Activated CD4-positive, alpha-beta T cell treated with anti-CD3 and anti-CD28 coated beads, Interleukin-2, amount 50 U/mL, for 48 hours (primary cell): ENCODE measurements around the gene AMBRA1.
A peak's percentile ranks its signal among the peaks of the same experiment; 100 is the strongest.

Experiments used
- DNase-seq, 2 experiments: peaks; one replicate each; pipeline ENCODE4 v3.0.0-alpha.2; 2020

Gene AMBRA1

DNA sequence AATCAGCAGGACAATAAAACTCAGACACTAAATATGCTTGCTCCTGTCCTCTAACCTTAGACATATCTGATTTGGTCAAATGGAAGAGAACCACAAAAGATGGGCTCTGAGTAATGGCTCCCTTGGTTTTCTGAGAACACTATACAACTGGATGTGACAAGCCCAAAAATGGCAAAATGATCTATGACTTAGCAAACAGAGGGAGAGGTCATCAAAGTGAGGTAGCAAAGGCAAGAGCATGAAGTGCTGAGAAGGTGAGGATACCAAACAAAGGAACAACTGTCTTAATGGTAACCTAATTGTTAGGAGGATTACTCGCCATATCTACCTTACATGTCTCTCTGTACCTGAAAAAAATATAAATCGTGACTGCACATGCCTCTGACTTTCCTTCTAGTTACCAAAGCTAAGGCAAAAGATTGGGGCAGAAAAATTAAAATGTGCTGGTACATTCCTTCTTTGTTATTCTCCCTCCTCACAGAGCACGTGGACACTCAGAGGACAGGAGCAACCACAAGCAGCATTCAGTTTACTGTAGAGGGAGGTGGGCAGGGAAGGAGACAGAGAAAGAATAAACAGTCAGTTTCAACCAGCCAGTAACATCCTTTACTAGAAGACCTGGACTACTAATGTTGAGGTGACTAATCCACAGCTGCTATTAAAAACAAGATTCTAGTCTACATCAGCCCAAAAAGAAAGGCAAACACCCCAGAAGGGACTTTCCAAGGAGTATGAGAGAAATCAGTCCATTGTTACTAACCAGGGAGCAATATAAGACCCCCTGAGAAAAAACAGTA lies 88.8 kb downstream of the AMBRA1 start:
- no peak for DNase-seq

DNA sequence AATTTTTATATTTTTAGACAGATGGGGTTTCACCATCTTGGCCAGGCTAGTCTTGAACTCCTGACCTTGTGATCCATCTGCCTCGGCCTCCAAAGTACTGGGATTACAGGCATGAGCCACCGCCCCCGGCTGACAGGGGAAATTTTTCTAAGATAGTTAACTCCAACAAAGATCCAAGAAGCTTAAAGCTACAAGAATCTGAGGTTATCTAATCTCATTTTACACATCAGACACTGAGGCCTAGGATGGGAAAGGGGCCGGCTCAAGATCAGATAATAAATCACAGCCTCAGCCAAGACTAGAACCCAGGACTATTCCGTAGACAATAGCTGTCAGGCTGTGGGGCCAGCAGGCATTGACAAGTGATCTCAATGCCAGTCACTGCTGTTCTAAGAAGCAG lies 94.0 kb downstream of the AMBRA1 start:
- DNase-seq: no peak

DNA sequence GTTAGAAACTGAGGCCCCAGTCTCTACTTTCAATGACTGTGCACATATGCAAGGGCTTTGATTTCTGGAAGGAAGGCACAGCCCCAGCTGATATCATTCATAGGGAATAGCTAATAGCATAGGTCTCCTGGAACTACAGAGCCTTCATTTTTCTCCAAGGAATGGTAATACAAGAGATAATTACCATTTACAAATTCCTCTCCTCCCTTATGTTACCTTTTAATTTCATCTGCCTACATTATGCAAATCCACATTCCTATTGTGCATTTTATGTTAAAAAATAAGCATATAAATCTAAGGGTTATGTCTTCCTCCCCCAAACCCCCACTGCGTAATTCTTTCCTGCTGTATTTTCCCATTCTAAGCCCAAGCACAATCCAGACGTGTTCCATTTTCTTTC lies 94.9 kb downstream of the AMBRA1 start:
- DNase-seq: no peak

DNA sequence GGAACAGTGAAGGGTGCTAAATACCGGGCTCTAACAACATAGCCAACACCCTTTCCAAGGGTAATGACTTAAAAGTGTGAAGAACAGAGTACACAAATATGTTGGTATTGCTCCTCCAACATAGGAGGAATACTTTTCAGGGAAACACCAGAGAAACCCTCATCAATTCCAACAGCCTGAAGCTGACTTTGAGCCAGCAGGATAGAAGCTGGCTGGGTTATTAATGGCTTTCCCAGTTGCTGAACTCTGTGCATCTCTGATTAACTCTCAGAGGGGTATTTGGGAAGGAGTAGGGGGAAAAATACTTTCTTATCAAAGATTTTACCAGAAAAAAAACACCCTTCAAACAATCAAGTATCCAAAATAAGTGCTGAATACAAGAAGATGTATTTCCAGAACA lies 95.6 kb downstream of the AMBRA1 start:
- DNase-seq: no peak

DNA sequence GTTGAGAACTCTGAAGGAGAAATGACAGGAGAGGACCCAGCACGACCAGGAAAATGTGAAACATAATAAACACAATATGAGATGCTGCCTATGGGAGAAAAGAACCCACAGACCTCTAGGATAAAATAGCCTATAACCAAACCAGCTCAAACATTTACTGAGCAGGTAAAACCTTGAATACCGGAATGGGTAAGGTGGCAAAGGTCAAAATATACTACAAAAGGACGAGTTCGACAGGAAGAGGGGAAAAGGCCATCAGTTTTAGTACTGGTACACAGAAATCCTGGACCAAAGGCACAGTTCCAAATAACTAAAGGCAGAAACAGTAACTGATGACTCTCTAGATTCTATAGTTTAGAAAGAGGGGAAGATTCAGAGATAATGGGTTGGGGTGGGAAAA lies 96.3 kb downstream of the AMBRA1 start:
- DNase-seq: no peak

- no peak for DNase-seq
Measured at GRCh38 chr11:46493791-46494190, 100.0 kb downstream of the AMBRA1 start.

DNA sequence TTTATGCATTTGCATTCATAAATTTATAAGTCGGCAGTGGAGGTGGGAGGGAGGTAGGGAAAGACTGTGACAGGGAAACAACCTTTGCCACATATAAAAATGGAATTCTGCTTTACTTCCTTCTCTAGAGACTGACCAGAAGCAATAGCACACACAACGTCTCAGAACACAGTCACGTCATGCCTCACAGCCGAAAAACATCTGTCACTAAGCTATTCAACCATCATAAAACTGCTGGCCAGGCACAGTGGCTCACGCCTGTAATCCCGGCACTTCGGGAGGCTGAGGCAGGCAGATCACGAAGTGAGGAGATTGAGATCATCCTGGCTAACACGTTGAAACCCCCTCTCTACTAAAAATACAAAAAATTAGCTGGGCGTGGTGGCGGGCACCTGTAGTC lies 101.3 kb downstream of the AMBRA1 start:
- no peak for DNase-seq

DNA sequence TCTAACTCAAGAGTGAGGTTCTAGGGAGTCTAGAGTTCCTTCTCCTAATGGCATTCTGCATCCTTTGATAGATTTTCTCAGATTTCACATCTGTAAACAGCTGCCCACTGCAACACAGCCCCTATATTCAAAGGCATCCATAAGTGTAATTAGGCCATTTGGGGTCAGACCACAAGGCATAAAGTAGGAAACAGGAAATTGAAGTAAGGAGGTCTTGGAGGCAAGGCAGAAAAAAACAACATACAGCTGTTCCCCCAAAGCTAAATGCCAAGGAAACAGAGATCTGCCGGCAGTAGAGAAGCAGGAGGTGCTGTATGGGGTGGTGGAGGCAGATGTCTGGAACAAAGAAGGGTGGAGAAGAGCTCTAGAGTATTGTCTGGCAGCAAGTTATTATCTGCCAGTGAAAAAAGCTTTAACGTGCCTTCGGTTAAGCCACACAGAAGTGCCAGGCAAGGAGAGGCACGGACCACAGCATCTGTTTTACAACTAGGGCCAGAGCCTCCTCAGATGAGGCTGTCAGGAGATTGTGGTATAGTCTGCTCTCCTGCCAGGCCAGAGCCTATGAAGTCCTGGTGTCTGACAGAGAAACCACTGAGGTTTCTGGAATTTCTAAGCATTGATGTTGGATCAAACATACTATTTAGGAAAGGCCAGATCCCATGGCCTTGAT lies 102.0 kb downstream of the AMBRA1 start:
- DNase-seq: no peak

DNA sequence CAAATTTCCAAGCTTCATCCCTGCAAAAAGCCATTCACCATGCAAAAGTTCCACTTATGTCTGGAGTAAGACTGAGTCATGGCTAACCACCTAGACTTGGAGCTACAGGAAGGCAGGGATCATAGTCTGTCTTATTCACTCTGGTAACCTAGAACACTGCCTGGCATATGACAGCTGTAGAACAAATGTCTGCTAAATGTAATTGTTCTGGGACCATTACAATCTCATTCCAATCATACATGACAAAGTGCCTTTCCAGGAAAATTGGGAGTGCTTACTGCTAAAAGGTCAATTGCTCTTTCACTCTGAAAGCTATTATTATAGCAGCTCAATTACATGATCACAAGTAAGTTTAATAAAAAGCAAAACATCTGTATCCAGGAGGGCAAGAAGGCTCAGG lies 103.2 kb downstream of the AMBRA1 start:
- DNase-seq: no peak

GRCh38 chr11:46489656-46490560 lies 103.9 kb downstream of the AMBRA1 start:
- peak; percentile 6 to 28 for DNase-seq

DNA sequence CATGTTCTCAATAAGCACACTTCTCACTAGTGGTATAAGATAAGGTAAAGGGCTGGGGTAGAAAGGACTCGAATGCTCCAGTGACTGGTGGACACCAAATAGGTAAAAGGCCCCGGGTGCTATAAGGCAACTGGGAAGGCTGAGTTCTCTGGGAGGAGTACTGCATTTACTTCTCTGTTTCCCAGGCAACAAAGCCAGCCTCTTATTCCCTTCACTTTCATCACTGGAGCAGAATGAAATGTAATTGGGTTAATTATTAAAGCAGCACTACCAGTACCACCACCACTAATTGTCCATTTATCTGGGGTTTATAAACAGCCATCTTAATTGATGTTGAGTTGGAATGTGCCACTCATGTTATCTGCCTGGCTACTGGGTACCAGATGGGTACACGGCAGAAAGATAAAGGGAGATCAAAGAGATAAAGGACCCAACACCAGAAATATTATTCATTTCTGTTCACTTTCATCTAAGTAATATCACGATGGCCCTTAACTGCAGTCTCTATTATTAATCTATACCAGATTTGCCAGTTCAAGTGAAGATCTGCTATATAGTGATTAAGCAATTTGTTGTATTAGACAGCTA lies 107.9 kb downstream of the AMBRA1 start:
- no peak for DNase-seq

GRCh38 chr11:46484101-46484500 lies 109.7 kb downstream of the AMBRA1 start:
- no peak for DNase-seq

DNA sequence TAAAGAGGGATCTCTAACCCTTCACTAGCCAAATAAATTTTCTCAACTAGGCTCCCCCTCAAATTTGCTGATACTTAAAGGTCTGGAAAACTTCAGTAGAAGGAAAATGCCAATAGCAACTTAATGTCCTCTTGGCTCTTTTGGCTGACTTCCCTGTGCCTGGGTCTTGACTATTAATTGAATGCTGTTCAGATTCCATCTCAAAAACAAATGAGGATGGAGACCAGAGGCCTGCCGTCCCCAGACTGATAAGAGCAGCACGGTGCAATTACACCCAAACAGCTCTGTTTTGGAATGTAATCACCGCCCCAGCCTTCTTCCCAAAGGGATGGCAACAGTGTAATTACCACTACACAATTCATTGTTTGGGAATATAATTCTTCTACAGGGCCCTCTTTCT lies 112.9 kb downstream of the AMBRA1 start:
- no peak for DNase-seq

DNA sequence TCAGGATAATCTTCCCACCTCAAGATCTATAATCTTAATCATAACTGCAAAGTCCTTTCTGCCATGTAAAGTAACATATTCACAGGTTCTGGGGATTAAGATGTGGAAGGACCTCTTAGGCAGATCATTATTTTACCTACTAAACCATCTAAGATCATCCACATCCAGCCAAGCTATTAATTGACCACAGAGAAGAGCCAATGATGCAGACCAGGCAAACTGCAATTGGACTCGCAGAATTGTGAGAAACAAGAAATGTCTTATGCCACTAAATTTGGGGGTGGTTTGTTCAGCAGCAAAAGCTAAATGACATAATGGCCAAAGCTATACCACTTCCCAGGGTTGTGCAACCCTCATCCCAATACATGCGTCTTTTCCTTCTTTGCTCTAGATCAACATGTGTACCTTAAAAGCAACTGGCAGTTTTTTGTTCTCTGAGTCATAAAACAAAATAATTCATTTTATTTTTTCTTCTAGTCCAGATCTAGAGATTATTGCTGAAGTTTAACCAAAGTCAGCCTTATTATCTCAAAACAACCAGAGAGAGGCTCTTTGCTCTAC lies 113.6 kb downstream of the AMBRA1 start:
- DNase-seq: no peak

DNA sequence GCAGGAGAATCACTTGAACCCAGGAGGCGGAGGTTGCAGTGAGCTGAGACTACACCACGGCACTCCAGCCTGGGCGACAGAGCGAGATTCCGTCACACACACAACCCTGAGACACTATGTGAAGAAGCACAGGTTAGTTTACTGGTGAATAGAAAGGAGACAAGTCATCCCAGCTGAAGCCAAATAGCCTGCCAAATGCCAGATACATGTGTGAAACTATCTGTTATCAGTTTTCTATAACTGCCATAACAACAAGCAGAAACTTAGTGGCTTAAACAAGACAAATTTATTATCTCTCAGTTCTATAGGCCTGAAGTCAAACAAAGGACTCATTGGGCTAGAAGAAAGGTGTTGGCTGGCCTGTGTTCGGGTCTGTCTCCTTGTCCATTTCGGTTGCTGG lies 114.2 kb downstream of the AMBRA1 start:
- no peak for DNase-seq

DNA sequence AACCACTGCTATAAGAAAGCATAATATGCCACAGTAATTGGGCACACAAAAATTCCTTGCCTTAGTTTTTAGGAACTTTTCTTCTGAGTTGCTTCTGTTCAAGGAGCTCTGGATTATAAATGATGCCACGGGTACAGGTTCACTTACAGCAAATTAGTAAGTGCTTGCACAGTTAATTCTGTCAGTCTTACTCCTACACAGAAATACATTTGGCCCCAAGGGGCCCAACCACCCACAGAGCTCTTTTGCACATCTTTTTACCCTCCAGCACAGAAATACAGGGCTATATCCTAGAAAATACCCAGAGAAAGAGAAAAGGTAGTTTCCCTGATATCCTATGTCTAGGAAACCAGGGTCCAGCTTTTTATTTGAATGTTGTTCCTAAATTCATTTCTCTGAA lies 115.6 kb downstream of the AMBRA1 start:
- DNase-seq: no peak

DNA sequence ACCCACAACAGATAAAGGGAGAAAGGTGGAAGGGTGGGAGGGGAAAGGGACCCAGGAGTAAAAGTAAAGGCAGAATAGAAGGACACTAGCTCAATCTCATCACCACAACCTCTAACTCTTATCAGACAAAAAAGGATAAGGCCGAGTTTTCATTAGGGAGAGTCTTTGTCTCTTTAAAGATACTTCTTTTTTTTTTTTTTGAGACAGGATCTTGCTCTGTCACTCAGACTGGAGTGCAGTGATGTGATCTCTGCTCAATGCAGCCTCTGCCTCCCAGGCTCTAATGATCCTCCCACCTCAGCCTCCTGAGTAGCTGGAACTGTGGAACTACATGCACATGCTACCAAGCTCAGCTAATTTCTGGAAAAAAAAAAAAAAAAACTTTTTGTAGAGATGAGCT lies 116.7 kb downstream of the AMBRA1 start:
- DNase-seq: no peak

DNA sequence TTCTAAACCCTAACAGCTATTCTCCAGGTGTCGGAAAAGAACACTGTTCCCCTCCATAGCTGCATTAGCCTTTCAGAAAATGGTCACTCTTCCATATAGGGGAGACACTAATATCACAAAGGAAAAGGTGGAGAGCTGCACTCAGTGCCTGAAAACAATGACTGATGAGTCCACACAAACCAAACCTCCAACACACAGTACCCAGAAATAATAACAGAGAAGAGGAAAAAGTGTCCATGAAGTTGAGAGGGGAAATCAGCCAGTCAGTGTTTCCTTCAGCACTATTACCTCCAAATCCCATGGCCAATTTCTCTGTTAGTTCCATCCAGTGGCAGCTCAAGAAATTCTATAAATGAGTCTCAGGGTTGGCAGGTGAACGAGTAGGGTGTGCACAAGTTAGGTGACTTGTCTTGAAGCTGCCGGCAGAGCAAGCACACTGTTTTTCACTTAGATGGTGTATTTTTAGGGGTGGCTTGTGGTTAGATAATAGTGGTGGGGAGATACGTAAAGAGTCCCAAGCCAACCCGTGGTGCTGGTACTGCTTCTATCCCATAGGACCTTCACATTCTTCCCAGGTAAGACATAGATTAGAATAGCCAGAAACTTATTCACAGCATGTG lies 117.8 kb downstream of the AMBRA1 start:
- peak in 1 of 2 experiments; percentile 5 for DNase-seq

DNA sequence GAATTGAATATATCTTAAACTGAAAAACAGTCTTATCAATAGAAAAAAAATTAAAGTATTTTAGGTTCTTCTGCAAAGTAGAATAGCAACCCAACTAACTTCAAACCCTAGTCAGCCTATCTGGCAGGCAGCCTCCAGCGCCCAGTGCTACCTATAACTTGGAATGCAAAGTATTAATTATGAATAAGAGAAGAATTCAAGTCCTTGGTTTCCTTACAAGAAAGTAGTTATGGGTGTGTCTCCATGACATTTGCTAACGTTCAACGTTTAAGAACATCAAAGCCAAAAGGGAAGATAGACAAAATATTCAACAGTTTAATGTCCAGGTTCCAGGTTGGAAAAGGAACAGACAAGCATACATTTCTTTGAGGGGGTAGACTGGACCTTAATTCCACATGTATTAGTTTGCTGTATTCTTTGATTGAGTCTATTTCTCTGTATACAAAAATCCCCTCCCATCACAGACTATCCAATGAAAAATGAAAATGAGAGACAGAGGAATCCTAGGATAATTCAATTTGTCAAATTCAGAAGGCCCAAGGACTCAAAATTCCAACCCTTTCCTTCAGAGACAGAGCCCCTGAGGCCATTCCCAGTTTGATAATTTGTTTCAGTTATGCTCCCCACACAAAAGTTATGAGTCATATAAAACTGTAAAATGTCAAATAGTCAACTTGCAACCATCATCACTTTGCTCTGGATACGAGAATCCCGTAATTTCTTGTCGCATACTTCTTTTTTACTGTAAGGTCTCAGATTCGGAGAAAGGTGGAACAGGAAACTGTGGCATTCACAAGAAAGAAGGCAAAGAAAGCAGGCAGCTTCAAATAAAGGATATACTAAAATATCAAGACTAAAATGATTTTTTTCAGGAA lies 118.5 kb downstream of the AMBRA1 start:
- no peak for DNase-seq

DNA sequence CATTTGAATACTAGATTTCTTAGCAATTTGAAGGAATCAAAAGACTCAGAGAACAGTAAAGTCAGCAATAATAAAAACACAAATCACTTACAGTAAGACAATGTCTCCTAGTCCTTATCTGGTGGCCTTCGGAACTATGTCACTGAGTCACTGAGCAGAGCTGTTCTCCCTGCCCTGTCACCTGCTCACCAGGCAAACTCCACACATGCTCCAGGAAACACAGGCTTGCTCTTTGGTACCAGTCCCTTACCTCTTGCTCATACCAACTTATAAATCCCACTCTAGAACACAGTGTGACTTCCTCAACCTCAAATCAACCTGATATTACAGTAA lies 121.2 kb downstream of the AMBRA1 start:
- no peak for DNase-seq

DNA sequence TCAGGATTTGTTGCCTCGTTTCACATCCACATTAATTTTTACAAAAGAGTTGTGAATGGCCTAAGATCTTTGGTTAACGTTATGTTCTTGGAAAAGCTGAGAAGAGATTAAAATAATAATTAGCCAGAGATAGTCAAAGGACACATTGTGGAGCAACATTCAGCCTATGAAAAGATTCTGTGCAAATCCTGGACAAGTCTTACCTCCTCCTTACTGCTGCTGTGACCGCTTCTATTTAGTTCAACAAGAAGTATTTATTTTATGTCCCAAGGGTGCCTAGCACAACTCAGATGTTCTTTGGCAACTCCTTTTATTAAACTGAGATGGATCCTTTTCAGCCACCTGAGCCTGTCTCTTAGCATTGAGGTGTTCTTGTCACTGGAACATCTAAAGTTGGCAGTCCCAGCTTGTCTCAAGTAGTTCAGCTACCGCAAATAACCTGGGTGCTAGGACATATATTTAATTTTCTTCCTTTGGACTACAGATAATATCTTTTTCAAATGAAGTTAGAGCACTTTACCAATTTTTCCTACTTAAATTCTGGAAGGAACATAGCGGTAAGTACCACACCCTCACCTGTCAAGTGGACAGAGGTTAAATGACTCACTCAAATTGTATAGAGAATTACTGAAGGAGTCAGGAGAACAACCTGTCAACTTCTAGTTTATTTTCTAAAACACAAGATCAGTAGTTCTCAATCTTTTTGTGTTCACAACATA lies 121.7 kb downstream of the AMBRA1 start:
- no peak for DNase-seq
